ENCODE data around the gene SLC16A2.

SLC16A2 gene

GRCh38 chrX:74421036-74421739 lies at the start of gene SLC16A2:
Gene SLC16A2 (plus strand): TSS chrX:74421493. CDS start chrX:74421638, 145 bp downstream.
- DNase-seq (ENCODE audit: low read depth in 3 of 3), result peak; percentile 3 to 21 (median 6)

- no peak for DNase-seq (ENCODE audit: low read depth in 3 of 3)
Observed at GRCh38 chrX:74372272-74372671, 49.0 kb upstream of the SLC16A2 start.

GRCh38 chrX:74377282-74377681 lies 44.0 kb upstream of the SLC16A2 start:
- no peak for DNase-seq (ENCODE audit: low read depth in 3 of 3)

- DNase-seq (ENCODE audit: low read depth in 3 of 3), result peak; percentile 2 to 25 (median 21)
Observed at GRCh38 chrX:74382613-74383012, 38.7 kb upstream of the SLC16A2 start.

- no peak for DNase-seq (ENCODE audit: low read depth in 3 of 3)
Observed at GRCh38 chrX:74383611-74384010, 37.7 kb upstream of the SLC16A2 start.

- DNase-seq (ENCODE audit: low read depth in 3 of 3), result no peak
Observed at GRCh38 chrX:74389016-74389722, 32.1 kb upstream of the SLC16A2 start.

- DNase-seq (ENCODE audit: low read depth in 3 of 3), result no peak
Observed at GRCh38 chrX:74395556-74395955, 25.7 kb upstream of the SLC16A2 start.

GRCh38 chrX:74405973-74406489 lies 15.3 kb upstream of the SLC16A2 start:
- no peak for DNase-seq (ENCODE audit: low read depth in 3 of 3)

- no peak for DNase-seq (ENCODE audit: low read depth in 3 of 3)
Observed at GRCh38 chrX:74408304-74408703, 13.0 kb upstream of the SLC16A2 start.

- DNase-seq (ENCODE audit: low read depth in 3 of 3), result no peak
Observed at GRCh38 chrX:74419864-74420195, 1.5 kb upstream of the SLC16A2 start.

- no peak for DNase-seq (ENCODE audit: low read depth in 3 of 3)
Observed at GRCh38 chrX:74420196-74421035, 877 bp upstream of the SLC16A2 start.

- DNase-seq (ENCODE audit: low read depth in 3 of 3), result no peak
Observed at GRCh38 chrX:74421740-74422352, 553 bp downstream of the SLC16A2 start.

- no peak for DNase-seq (ENCODE audit: low read depth in 3 of 3)
Observed at GRCh38 chrX:74422576-74423288, 1.4 kb downstream of the SLC16A2 start.

GRCh38 chrX:74423289-74423998 lies 2.2 kb downstream of the SLC16A2 start:
- no peak for DNase-seq (ENCODE audit: low read depth in 3 of 3)

GRCh38 chrX:74426071-74426470 lies 4.8 kb downstream of the SLC16A2 start:
- no peak for DNase-seq (ENCODE audit: low read depth in 3 of 3)

GRCh38 chrX:74426615-74427014 lies 5.3 kb downstream of the SLC16A2 start:
- DNase-seq (ENCODE audit: low read depth in 3 of 3), result no peak

- no peak for DNase-seq (ENCODE audit: low read depth in 3 of 3)
Observed at GRCh38 chrX:74431797-74432196, 10.5 kb downstream of the SLC16A2 start.

GRCh38 chrX:74434336-74434735 lies 13.0 kb downstream of the SLC16A2 start:
- DNase-seq (ENCODE audit: low read depth in 3 of 3), result no peak

- no peak for DNase-seq (ENCODE audit: low read depth in 3 of 3)
Observed at GRCh38 chrX:74437530-74437929, 16.2 kb downstream of the SLC16A2 start.

GRCh38 chrX:74438764-74439163 lies 17.5 kb downstream of the SLC16A2 start:
- no peak for DNase-seq (ENCODE audit: low read depth in 3 of 3)

- no peak for DNase-seq (ENCODE audit: low read depth in 3 of 3)
Observed at GRCh38 chrX:74445099-74445498, 23.8 kb downstream of the SLC16A2 start.
